Breast epithelium (tissue), 3 donors: Measurements from ENCODE around the gene THSD4.

Experiments
- POLR2A ChIP-seq: fragments of 450-650 bp; IDR thresholded peaks from one replicate; pipeline ENCODE4 v1.6.1; 2016; ENCODE audit warnings: antibody characterized with exemption, mild to moderate bottlenecking, moderate library complexity
- POLR2AphosphoS5 ChIP-seq, 3 donors: sonication (generic); formaldehyde crosslinking; IDR thresholded peaks; one replicate each; pipeline ENCODE4 v1.6.1; 2017; ENCODE audit warnings: antibody characterized with exemption in 3 of 3
- TF ChIP-seq, protein P1 (sequence below), 3 donors: fragments of 450-650 bp; IDR thresholded peaks; one replicate each; pipeline ENCODE4 v1.5.1; 2016 to 2017; ENCODE audit warnings: antibody characterized with exemption in 3 of 3, mild to moderate bottlenecking in 3 of 3, moderate library complexity in 3 of 3

DNA sequence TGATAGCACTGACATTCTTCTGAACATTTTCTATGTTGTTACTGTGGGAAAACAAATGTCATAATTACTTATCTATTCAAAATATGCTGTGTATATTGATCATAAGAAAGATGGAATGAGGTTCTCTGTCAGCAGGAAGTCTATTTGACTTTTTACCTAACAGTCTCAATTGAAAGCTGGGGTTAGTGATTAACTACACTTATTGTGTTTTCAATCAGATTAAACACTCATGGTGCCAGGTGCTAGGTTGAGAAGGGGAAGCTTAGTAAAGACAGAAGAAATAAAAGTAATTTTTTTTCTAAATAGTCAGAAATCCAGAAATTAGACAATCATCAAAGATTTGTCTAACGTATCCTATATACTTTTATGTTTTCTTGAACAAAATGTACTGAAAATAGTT is 414.1 kb downstream of the THSD4 start:
- TF ChIP-seq POLR2AphosphoS5 (IDR thresholded peaks at IDR 0.05) (no peak), POLR2A (no peak)
- TF ChIP-seq, protein P1, sequence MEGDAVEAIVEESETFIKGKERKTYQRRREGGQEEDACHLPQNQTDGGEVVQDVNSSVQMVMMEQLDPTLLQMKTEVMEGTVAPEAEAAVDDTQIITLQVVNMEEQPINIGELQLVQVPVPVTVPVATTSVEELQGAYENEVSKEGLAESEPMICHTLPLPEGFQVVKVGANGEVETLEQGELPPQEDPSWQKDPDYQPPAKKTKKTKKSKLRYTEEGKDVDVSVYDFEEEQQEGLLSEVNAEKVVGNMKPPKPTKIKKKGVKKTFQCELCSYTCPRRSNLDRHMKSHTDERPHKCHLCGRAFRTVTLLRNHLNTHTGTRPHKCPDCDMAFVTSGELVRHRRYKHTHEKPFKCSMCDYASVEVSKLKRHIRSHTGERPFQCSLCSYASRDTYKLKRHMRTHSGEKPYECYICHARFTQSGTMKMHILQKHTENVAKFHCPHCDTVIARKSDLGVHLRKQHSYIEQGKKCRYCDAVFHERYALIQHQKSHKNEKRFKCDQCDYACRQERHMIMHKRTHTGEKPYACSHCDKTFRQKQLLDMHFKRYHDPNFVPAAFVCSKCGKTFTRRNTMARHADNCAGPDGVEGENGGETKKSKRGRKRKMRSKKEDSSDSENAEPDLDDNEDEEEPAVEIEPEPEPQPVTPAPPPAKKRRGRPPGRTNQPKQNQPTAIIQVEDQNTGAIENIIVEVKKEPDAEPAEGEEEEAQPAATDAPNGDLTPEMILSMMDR (IDR thresholded peaks at IDR 0.05), result no peak
